Caco-2 (cell line): ENCODE results near the gene CLIC4. TPM values are rescaled to one million over a fixed set of nuclear protein-coding genes. Genes with fewer than 3 reads are reported as not detected.
A peak's percentile ranks its signal among the peaks of the same experiment; 100 is the strongest.
"Not testable (repeated sequence)": the region's sequence is repeated elsewhere in the genome, so short reads cannot be mapped to it uniquely, and the experiment has no call there.

Source experiments
- BruUV-seq: library from RNA; stranded (reverse); fragments of 400-500 nt; replicated peaks from 2 replicates; lab custom pipeline; 2021; lab: Mats Ljungman, UMichigan
- CTCF ChIA-PET: fragments of 300-600 bp; sonication (Branson Sonifier 250); formaldehyde crosslinking; loops from one replicate; lab custom pipeline; 2022; ENCODE audit warnings: antibody characterized with exemption; lab: Charles Lee
- POLR2A ChIA-PET: fragments of 300-600 bp; sonication (Branson Sonifier 250); formaldehyde crosslinking; loops from one replicate; lab custom pipeline; 2022; ENCODE audit warnings: antibody characterized with exemption; lab: Charles Lee
- DNase-seq, 2 experiments: peaks; one replicate each; pipeline versions ENCODE4 v3.0.0 to v3.0.0-alpha.2; 2020 to 2022
- H3K27me3 ChIP-seq: replicated peaks from 2 replicates; pipeline ENCODE4 v1.6.0; 2011; ENCODE audit warnings: low read length; ENCODE audit not compliant: control insufficient read depth, insufficient read depth
- H3K36me3 ChIP-seq: 2 replicates; pipeline ENCODE4 v1.5.1; 2011; ENCODE audit warnings: low read length; ENCODE audit not compliant: control insufficient read depth, insufficient read depth
- H3K4me1 ChIP-seq: fragments of 250-450 bp; sonication (Bioruptor Pico); 2 replicates; pipeline ENCODE4 v1.5.1; 2020; ENCODE audit warnings: mild to moderate bottlenecking
- H3K4me3 ChIP-seq: 2 replicates; pipeline ENCODE4 v1.5.1; 2011; ENCODE audit warnings: low read depth, mild to moderate bottlenecking, control low read depth, low read length
- H3K9me3 ChIP-seq: fragments of 250-450 bp; sonication (Bioruptor Pico); 2 replicates; pipeline ENCODE4 v1.5.1; 2020; ENCODE audit warnings: mild to moderate bottlenecking, moderate library complexity
- H3K27ac Mint-ChIP-seq: one replicate; pipeline ENCODE4 v1.8.0; 2022; ENCODE audit warnings: mixed read lengths; ENCODE audit not compliant: unreplicated experiment
- H3K27me3 Mint-ChIP-seq: one replicate; pipeline ENCODE4 v1.8.0; 2022; ENCODE audit warnings: mixed read lengths; ENCODE audit not compliant: insufficient read depth, unreplicated experiment
- H3K36me3 Mint-ChIP-seq: one replicate; pipeline ENCODE4 v1.8.0; 2022; ENCODE audit warnings: mild to moderate bottlenecking, mixed read lengths; ENCODE audit not compliant: insufficient read depth, unreplicated experiment
- H3K4me1 Mint-ChIP-seq: one replicate; pipeline ENCODE4 v1.8.0; 2022; ENCODE audit warnings: low read depth, mixed read lengths; ENCODE audit not compliant: unreplicated experiment
- H3K4me3 Mint-ChIP-seq: one replicate; pipeline ENCODE4 v1.8.0; 2022; ENCODE audit warnings: mild to moderate bottlenecking, moderate library complexity, mixed read lengths; ENCODE audit not compliant: unreplicated experiment
- H3K9me3 Mint-ChIP-seq: one replicate; pipeline ENCODE4 v1.8.0; 2022; ENCODE audit warnings: mixed read lengths; ENCODE audit not compliant: unreplicated experiment
- CTCF ChIP-seq, 2 experiments: fragments of 200-600 bp in 1 of 2; IDR thresholded peaks; 1 replicate in 1 of 2; 2 replicates in 1 of 2; pipeline versions ENCODE4 v1.5.1 to v1.8.0; 2011 to 2022; ENCODE audit warnings: antibody characterized with exemption in 1 of 2, control low read depth in 1 of 2, inconsistent platforms in 1 of 2, low read depth in 1 of 2, low read length in 1 of 2, mild to moderate bottlenecking in 1 of 2, moderate library complexity in 1 of 2; ENCODE audit not compliant: insufficient read depth in 1 of 2, severe bottlenecking in 1 of 2, unreplicated experiment in 1 of 2
- intact Hi-C: fragments of 100-400 bp; cut with micrococcal nuclease; formaldehyde crosslinking; loops from one replicate; pipeline ENCODE4 v1.10.0; 2022; ENCODE audit not compliant: unreplicated experiment
- total RNA-seq: library from RNA; stranded (reverse); gene quantifications from 2 replicates; pipeline ENCODE4 v1.2.3, GENCODE V29; 2022

CLIC4 gene
- total RNA-seq, 1 experiment from 2014 or later = 140 TPM

GRCh38 chr1:24721533-24721932 lies 23.7 kb upstream of the CLIC4 start:
- intact Hi-C loops = no loop called here
- Histone ChIP-seq H3K36me3 (no peaks in the 10 kb centered on the region), H3K4me3 (no peak overlapping the region), H3K9me3 (no peaks in the 10 kb centered on the region), H3K27me3 (no peaks in the 10 kb centered on the region), H3K4me1 (peaks cover 18% of the 10 kb centered on the region)
- Mint-ChIP-seq H3K27ac (no peak overlapping the region), H3K4me1 (peaks cover 8% of the 10 kb centered on the region), H3K36me3 (no peaks in the 10 kb centered on the region), H3K9me3 (no peaks in the 10 kb centered on the region), H3K27me3 (no peaks in the 10 kb centered on the region), H3K4me3 (no peak overlapping the region)
- ChIA-PET POLR2A (no interaction called here), CTCF (no interaction called here)
- no peak for TF ChIP-seq CTCF (IDR thresholded peaks at IDR 0.05; ENCODE audit: insufficient read depth in 1 of 2, low read depth in 1 of 2, low read length in 1 of 2, severe bottlenecking in 1 of 2, unreplicated experiment in 1 of 2)
- no TSS peak for BruUV-seq
- DNase-seq = no peak

- H3K36me3 ChIP-seq, H3K27me3 ChIP-seq, H3K4me3 Mint-ChIP-seq, H3K9me3 ChIP-seq, DNase-seq, CTCF ChIA-PET, H3K27ac Mint-ChIP-seq, H3K27me3 Mint-ChIP-seq, intact Hi-C loops, H3K36me3 Mint-ChIP-seq, BruUV-seq, H3K4me3 ChIP-seq, H3K9me3 Mint-ChIP-seq: not testable (repeated sequence)
- H3K4me1 Mint-ChIP-seq = peaks cover 17% of the 10 kb centered on the region
- H3K4me1 ChIP-seq = peaks cover 18% of the 10 kb centered on the region
- POLR2A ChIA-PET = interaction anchor here (0.6 kb wide), 1 partner anchor 23 kb away, joined by 3 read pairs; the partner anchor contains the start of gene CLIC4
These were observed 22.9 kb upstream of the CLIC4 start for GRCh38 chr1:24722073-24723035.

- H3K36me3 Mint-ChIP-seq = no peaks in the 10 kb centered on the region
- peak; percentile 69 to 81 for DNase-seq
- peaks cover 16% of the 10 kb centered on the region for H3K4me1 ChIP-seq
- no peaks in the 10 kb centered on the region for H3K9me3 Mint-ChIP-seq
- H3K36me3 ChIP-seq = no peaks in the 10 kb centered on the region
- intact Hi-C loops = no loop called here
- ChIA-PET POLR2A (interaction anchor here (1.0 to 1.7 kb wide), 3 partner anchors 19 to 106 kb away, joined by 4 to 12 read pairs (median 6); partner anchors contain the start of gene CLIC4), CTCF (interaction anchor here (0.7 to 1.5 kb wide), 7 partner anchors 11 to 240 kb away, joined by 3 to 14 read pairs (median 3); partner anchors contain the start of gene CLIC4)
- TSS peak; percentile 73 for BruUV-seq
- peak overlapping the region; percentile 85 for H3K27ac Mint-ChIP-seq
- H3K27me3 Mint-ChIP-seq = no peaks in the 10 kb centered on the region
- peak overlapping the region; percentile 68 for H3K4me3 Mint-ChIP-seq
- H3K9me3 ChIP-seq = no peaks in the 10 kb centered on the region
- no peaks in the 10 kb centered on the region for H3K27me3 ChIP-seq
- no peak for TF ChIP-seq CTCF (IDR thresholded peaks at IDR 0.05; ENCODE audit: insufficient read depth in 1 of 2, low read depth in 1 of 2, low read length in 1 of 2, severe bottlenecking in 1 of 2, unreplicated experiment in 1 of 2)
- 0 out of 2 replicates have a peak overlapping the region, but pooled peaks have one; percentile 16 for H3K4me3 ChIP-seq
- peaks cover 17% of the 10 kb centered on the region for H3K4me1 Mint-ChIP-seq
These were observed 20.7 kb upstream of the CLIC4 start for GRCh38 chr1:24724345-24725208.
